ENCODE data around the gene LTA4H.

Gene LTA4H

DNA sequence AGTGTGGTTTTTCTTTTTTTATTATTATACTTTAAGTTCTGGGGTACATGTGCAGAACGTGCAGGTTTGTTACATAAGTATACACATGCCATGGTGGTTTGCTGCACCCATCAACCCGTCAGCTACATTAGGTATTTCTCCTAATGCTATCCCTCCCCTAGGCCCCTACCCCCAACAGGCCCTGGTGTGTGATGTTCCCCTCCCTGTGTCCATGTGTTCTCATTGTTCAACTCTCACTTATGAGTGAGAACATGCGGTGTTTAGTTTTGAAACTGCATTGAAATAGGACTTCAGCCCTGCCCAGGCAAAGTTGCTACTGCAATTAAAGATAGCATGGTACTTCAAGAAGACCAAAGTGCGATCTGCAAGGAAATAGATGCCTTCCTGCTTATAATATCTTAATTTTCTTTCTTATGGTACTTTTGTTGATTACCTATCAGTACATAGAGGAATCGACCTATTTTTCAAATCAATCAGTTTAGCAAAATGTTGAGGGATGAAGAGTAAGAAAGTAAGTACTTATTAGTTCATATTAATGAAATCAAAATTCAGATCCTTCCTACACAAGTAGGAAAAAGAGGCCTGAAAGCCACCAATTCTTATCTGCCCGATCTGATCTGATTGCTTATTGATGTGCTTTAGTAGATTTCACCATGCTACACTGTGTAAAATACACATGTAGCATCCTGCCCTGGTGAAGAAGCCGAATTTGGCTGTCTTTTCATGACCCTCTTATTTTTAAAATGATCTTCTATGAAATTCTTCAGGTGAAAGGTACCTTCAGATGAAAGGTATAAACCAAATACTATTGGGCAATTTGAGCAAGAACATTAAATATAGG lies 1.6 kb downstream of the LTA4H start:
- DNase-seq = no peak

DNA sequence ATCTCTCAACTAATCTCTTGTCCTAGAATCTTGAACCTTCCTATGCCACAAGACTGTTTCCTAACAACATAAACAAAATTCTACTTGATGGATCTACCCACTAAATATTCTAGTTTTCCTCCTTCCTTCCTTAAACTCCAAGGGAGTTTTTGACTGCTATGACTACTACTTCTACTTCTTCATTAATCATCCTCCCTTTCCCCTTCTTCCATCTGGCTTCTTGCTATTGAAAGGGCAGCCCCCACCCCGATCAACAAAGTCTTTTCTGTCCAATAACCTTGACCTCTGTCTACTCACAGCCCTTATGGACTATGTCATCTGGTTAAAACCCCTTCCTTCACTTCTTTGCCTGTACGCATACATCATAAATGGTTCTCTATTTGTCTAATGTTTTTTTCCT lies 5.6 kb downstream of the LTA4H start:
- no peak for DNase-seq

DNA sequence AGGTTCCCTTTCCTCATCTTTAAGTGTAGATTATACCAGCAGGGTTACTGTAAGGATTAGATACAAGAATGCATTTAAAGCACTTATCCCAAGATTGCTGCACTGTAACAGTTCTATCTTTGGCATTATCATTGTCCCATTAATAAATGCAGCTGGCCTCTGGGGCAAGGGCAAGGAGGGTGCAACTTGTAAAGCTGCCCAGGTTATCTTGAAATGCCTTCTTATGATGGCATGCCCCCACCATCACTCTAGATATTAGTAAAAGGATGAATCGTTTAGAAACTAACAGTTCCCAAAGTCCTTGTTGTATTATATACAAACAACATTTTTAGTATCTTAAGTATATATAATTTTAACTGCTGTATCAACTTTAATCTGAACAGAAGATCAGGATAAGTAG lies 6.8 kb downstream of the LTA4H start:
- no peak for DNase-seq

DNA sequence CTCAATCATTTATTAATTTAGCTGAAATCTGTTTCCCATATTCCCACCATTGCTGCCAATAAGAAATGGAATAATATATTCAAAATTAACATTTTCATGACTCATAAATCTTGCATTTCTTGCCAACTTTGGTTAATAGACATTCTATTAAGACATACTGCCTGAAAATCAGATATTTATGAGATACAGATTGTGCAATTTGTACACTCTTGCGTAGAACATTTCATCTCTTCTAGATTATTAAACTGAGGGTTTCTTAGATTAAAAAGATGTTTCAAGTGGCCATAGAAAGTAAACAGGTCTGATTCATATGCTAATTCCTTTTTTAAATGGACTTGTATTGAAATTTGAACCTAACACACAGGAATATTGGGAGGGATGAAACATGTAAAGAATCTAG lies 9.1 kb downstream of the LTA4H start:
- no peak for DNase-seq

DNA sequence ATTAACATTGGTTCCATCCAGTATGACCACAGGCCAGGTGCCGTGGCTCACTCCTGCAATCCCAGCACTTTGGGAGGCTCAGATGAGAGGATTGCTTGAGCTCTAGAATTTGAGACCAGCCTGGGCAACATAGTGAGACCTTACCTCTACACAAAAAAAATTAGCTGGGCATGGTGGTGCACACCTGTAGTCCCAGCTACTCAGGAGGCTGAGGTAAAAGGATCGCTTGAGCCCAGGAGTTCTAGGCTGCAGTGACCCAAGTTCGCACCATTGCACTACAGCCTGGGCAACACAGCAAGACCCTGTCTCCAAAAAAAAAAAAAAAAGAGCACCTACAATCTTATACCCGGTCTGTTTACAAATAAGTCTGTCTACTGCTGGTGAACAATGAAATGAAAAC lies 9.9 kb downstream of the LTA4H start:
- DNase-seq = no peak

DNA sequence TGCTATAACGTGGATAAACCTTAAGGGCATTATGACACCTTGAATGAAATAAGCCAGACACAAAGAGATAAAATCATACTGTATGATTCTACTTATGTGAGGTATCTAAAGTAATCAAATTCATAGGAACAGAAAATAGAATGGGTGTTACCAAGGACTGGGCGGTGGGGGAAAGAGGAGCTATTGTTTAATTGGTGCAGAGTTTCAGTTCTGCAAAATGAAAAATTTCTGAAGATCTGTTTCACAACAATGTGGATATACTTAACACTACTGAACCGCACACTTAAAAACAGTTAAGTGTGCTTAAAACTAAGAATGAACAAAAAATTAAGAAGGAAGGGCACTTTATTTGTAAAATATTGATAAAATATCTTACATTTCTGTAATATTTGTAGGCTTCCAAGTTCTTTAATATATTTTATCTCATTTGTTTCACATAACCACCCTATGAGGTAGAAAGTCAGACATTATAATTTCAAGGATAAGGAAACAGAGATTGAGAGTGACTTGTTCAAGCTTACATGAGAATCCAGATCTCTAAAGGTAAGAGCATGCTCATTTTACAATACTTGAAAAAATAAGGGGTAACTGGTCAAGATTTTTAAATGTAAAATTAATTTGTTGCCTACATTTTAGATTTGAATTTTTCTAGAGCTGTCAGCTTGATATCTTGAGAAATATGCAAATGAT lies 14.9 kb downstream of the LTA4H start:
- DNase-seq = no peak

DNA sequence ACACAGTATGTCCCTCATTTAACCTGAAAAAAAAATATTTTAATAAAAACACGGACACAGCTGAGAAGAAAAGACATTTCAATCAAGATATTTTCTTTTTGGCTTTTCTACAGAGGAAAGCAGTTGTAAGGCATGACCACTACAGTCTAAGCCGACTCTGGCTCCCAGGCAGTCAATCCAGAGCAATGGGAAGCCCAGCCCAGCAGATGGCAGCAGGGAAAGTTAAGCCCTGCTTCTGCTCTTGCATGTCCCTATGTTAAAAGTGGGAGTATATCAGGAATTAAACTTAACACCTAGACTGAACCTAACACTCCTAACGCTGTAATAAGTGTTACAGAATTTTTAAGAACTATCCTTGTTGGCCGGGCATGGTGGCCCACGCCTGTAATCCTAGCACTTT lies 19.7 kb downstream of the LTA4H start:
- no peak for DNase-seq

DNA sequence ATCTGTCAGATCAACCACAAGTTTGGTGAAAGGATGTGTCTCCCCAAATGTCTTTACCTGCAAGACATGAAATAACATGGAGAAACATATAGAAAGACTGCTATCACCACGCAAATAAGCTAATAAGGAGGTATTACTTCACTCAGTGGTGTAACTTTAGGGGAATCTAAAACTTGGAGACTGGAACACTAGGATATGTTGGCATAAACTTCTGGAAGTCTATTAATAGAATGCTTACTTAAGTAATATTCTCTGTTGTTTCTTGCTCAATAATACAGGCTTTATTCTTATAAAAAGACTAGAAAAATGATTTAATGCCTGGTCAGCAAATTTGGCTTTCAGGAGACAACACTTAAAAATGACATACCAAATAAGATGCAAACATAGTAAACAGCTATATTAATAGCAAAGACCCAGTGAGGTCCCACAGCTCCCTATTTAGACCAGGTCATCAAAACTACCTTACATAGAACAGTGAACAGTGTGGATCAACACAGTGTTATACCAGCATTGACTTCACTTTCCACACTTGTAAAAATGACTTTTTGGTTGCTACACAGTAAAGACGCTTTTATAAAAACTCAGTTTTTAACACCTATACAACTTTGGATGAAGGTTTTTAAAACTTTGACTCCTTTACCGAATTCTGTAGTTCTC lies 20.3 kb downstream of the LTA4H start:
- DNase-seq = no peak

DNA sequence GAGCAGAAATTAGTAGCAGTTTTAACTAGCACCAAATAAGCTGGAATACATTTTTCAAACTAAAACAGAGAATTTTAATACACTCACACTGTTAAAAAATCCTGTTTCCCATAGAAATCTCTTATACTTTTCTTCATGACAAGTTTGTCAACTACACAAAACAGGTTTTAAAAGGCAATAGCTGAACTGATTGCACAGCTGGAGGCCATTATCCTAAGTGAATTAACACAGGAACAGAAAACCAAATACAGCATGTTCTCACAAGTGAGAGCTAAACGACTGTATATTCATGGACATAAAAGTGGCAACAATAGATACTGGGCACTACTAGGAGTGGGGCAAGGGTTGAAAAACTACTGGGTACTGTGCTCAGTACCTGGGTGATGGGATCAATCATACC lies 27.7 kb downstream of the LTA4H start:
- no peak for DNase-seq

DNA sequence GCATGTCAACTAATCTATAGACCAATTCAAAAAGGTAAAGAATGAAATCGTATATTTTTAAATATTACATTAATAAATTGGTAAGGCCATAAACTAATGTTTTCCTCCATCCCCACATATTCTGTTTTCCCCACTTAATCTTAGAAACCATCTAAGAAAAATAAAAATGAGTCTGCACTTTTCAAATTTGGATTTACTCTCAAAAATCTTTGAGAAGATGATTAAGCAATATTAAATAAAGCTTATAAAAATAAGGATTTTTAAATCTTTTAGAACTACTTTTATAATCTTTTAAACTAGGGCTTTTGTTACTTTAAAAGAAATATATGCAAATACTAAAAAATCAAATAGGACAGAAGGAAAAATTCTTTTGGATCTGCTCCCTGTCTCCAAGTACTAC lies 28.7 kb downstream of the LTA4H start:
- DNase-seq = no peak

DNA sequence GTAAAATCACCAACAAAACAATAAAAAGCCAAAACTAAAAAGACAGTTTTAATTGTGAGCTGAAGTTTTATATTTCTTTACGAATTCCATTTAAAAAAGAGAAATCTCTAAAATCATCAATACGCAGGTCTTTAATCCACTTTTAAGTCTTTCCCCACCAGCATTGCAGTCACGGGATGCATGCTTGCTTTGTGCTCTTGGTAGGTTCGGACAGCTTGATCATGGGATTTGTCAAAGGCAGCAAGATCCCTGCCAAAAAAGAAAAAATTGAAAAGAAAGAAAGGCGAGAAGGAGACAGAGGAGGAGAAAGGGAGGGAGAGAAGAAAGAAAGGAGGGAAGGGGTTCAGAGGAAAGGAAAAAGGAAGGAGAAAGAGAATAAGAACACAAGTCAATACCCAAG lies 34.5 kb downstream of the LTA4H start:
- DNase-seq = no peak

DNA sequence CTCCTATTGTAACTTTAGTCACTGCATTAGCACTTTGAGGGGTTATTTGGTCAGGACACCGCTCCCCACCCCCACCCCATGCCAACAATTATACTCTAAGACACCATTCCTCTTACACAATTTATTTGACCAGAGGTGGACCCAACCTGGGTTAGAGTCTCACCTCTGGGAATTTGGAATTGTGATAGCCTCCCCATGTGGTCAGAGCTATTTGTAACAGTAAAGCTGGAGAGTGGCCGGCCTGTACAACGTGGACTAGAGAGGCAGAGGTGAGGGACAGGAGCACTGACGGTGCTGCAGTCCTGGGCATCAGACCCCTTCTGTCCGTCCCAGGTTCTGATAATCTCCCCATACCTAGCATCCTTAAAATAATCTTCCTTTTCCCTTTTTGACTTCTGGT lies 35.9 kb downstream of the LTA4H start:
- DNase-seq = no peak

DNA sequence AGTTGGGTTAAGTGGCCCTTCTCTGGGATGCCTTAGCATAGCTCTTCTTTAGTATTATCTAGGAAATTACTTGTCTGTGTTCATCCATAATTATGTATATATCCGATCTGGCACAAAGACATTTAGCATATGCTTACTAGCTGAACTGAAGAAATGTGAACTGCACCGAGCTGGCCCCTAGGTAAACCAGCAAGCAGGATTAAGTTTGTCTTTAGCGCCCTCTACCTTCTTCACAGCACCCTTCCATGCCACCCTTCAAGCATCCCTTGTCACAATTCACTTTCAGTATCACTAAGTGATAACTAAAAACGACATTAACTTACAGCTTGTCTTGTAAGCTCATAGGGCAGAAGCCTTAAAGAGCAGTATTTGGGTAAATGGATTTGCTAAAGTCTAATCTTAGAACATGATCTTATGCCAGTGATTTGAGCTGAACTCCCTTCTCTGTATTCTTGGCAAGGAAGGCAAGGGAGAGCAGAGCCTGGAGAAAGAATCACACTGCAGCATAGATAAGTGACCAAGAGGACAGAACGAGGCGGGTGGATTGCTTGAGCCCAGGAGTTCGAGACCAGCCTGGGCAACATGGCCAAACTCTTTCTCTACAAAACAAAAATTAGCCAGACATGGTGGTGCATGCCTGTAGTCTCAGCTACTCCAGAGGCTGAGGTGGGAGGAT lies 36.6 kb downstream of the LTA4H start:
- DNase-seq = peak; percentile 27

DNA sequence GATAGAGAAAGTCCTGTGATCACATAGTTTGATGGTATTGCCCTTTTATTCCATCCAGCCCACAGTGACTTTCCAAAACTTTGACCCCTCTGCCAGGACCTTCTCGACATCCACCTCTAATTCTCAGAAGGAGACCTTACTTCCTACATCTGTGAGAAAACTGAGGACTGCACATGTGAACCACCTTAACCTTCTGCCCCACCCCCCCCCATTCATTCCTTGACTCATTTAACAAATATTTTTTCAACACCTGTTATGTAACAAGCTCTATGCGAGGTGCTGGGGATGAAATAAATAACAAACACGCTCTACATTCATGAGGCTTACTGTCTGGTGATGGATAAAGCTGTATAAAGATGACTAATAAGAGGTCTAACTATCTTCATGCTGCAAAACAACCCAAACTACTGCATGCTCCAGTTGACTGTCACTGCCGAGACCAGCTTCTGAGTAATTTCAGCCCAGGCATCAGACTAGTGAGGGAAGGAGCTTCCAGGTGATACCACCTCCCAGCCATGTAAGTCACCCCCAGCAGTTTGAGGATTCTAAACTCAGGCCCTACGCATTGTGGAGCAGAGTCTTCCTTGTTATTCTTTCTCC lies 37.4 kb downstream of the LTA4H start:
- DNase-seq = no peak

DNA sequence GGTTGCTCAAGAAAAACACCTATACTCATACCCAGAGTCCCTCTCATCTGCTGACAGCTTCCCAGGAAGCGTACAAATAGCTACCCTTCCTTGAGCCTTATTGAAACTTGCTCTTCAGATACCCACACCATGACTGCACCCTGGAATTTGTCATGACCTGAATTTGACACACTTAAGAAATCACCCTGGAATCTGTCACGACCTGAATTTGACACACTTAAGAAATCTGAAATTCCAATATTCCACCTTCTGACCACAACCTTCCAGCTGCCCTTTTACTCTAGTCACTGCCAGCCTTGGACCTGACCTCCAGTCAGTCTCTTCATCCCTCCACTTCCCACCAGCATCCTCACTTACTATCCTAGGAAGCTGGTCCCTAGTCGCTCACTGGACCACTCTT lies 38.1 kb downstream of the LTA4H start:
- DNase-seq = no peak

DNA sequence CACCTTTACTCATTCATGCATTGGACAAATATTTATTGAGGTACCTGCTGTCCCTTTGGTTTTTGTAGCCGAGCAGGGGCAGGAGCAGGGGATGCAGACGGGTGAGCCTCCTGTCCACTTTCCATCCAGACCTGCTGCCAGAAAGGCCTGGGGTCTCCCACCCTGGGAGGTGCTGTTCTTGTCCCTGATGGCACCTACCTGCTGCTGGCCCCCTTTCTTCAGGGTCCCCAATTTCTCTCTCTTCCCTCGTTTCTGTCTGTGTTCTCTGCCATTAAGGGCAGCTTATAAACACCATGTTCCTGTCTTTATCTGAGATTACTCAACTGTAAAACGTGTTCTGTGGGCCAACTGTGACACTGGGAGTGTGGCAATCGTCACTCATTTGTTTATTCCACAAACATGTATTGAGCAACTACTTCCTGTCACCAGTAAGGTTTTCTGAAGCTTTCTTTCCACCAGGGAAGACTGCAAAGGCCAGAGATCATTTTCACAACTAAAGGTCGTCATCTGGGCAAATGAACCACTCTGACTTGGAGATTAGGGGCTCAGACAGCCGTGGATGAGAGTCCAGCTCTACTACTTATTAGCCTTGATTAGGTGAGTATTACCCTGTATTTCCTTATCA lies 39.2 kb downstream of the LTA4H start, which contains the start of gene HAL:
Gene HAL (minus strand): TSS at position 311 of the 625 bp plus-strand sequence. CDS start 434 bp downstream, outside the sequence.
- DNase-seq = no peak

DNA sequence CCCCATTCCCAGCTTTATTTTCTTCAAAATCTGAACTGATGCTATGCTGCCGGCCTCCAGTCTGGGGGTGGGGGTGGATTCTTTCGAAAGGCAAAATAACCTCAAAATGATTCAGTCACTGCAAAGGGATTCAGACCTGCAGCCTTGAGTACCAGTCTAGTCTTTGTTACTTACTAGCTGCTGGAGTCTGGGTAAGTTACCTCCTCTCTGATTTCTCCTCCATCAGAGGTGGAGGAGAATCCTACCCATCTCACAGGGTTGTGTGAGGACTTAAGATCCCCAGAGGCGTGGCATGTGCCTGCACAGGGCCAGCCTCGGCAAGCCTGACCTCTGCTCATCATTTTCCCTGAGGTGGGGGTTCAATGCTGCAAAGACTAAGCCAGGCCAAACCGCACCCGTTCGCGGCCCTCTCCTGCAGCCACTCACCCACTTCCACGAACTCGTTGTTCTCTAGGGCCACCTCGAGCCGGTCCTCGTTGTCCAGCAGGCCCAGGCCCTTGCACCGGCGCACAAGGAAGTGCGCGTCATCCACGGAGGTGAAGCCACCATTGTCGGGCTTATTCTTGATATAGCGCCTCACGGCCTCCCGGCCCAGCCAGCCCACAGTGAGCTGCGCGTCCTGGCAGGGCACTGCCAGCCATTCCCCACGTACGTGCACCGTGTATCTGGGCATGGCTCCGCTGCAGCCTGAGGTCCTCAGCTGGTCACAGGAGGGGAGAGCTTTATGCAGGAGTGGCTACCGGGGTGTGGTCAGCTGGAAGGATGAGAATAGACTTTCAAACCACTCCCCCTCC lies 40.0 kb downstream of the LTA4H start:
- no peak for DNase-seq

DNA sequence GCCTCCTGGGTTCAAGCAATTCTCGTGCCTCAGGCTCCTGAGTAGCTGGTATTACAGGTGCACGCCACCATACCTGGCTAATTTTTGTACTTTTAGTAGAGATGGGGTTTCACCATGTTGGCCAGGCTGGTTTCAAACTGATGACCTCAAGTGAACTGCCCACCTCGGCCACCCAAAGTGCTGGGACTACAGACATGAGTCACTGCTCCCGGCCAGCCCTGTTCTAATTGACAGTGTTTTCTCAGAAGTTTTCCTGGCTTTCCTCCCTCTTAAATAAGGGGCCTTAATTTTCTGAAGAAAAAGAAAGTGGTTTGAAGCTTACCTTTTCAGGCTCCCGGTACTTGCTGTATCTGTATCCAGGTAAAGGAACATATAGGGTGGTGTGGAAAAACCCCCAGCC lies 40.9 kb downstream of the LTA4H start:
- DNase-seq = no peak

DNA sequence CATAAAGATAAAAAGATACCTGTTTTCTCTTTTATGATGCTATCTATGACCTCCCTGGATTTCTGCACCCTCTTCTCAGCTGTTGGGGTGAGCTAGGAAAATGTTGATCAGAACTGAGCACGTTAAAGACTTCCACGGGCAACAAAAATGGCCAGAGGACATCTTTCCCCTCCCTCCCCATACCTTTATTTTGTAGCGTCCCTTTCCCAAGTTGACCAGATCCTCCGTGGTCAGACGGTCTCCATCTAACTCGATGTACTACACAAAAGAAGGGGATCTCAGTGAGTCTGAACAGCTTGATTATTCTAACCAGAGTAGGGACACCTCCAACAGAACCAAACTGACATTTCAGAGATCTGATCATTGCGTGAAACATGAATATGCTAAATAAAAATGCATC lies 41.5 kb downstream of the LTA4H start:
- no peak for DNase-seq

DNA sequence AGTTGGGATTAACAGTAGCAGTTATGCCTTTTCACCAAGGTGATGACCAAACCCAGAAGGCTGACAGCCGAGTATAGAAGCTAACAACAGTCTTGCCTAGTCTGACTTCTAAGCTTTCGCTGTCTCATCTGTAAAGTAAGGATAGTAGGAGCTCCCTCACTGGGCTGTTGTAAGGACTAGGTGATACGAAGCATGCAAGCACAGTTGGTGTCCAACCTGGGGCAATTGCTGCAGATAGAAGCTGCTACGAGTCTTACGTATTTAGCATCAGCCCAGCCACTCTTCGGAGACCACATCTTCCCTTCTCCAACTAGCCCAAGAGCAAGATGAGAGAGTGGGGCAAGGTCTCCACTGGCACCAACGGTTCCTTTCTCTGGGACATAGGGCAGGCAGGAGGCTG lies 45.3 kb downstream of the LTA4H start:
- no peak for DNase-seq

DNA sequence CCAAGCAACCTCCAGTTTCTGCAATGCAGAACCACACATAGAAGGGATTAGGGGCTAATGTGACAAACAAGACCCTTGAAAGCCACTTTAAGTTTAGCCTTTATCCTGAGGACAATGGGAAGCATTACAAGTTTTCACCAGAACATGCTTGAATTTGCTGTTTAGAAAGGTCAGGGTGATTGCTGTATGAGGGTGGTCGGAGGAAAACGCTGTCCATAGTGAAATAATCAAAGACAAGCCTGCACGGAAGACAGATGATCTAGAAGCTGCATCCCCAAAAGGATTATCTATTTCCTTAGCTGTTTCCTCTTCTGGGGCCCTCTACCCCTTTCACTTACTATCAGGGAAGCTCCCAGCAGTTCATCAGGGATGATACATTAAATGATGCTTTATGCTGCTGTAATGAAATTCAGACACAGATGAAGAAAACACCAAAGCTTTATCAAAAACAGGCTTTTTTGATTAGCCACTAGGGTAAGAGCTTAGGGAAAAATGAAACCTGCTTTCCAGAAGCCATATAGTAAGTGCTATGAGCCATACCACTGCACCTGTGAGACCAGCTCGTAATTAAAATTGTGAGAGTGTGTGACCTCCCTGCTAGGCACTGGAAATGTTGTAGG lies 45.8 kb downstream of the LTA4H start:
- no peak for DNase-seq

Data from activated T-cell treated with anti-CD3 and anti-CD28 coated beads for 4 hours (primary cell).